Mononuclear cell (primary cell): ENCODE measurements around the gene STAT3. TPM values are rescaled to one million over a fixed set of nuclear protein-coding genes. Genes with fewer than 3 reads are reported as not detected.
"Not testable (repeated sequence)": the region's sequence is repeated elsewhere in the genome, so short reads cannot be mapped to it uniquely, and the experiment has no call there.

Experiments used
- H3K27me3 ChIP-seq: 2 replicates; pipeline ENCODE4 v1.6.0; 2011; ENCODE audit warnings: low read length, control low read depth; ENCODE audit not compliant: insufficient read depth
- H3K4me1 ChIP-seq: 2 replicates; pipeline ENCODE4 v1.5.1; 2011; ENCODE audit warnings: mild to moderate bottlenecking, low read length, control low read depth; ENCODE audit not compliant: insufficient read depth
- H3K4me3 ChIP-seq: 2 replicates; pipeline ENCODE4 v1.5.1; 2011; ENCODE audit warnings: mild to moderate bottlenecking, low read length, moderate library complexity
- H3K9me3 ChIP-seq: 2 replicates; pipeline ENCODE4 v1.5.1; 2011; ENCODE audit warnings: low read depth, mild to moderate bottlenecking, control low read depth, low read length
- total RNA-seq: library from RNA; depleted of rRNA; stranded (reverse); fragments of >200 nt; gene quantifications from one replicate; pipeline ENCODE4 v1.2.3, GENCODE V29; 2012

Gene STAT3
- total RNA-seq, 1 donor: 216 TPM

GRCh38 chr17:42311240-42312034 lies 76.8 kb downstream of the STAT3 start:
- H3K4me3 ChIP-seq: no peak overlapping the region
- peaks cover 55% of the 10 kb centered on the region for H3K4me1 ChIP-seq
- H3K9me3 ChIP-seq: no peaks in the 10 kb centered on the region
- no peaks in the 10 kb centered on the region for H3K27me3 ChIP-seq

- peaks cover 49% of the 10 kb centered on the region for H3K4me1 ChIP-seq
- H3K9me3 ChIP-seq: no peaks in the 10 kb centered on the region
- H3K27me3 ChIP-seq: no peaks in the 10 kb centered on the region
- H3K4me3 ChIP-seq: no peak overlapping the region
These were observed 77.4 kb downstream of the STAT3 start for GRCh38 chr17:42310787-42311215.

- H3K4me3 ChIP-seq: no peak overlapping the region
- no peaks in the 10 kb centered on the region for H3K9me3 ChIP-seq
- H3K27me3 ChIP-seq: no peaks in the 10 kb centered on the region
- H3K4me1 ChIP-seq: peaks cover 43% of the 10 kb centered on the region
These were observed 78.1 kb downstream of the STAT3 start for GRCh38 chr17:42309986-42310786.

GRCh38 chr17:42309142-42309541 lies 79.1 kb downstream of the STAT3 start:
- Histone ChIP-seq H3K27me3 (no peaks in the 10 kb centered on the region), H3K4me1 (peaks cover 32% of the 10 kb centered on the region), H3K4me3 (no peak overlapping the region), H3K9me3 (no peaks in the 10 kb centered on the region)

GRCh38 chr17:42308446-42308845 lies 79.8 kb downstream of the STAT3 start:
- H3K4me3 ChIP-seq: no peak overlapping the region
- H3K4me1 ChIP-seq: peaks cover 25% of the 10 kb centered on the region

GRCh38 chr17:42307362-42307927 lies 80.8 kb downstream of the STAT3 start:
- H3K4me3 ChIP-seq: no peak overlapping the region
- peaks cover 17% of the 10 kb centered on the region for H3K4me1 ChIP-seq
- no peaks in the 10 kb centered on the region for H3K27me3 ChIP-seq
- no peaks in the 10 kb centered on the region for H3K9me3 ChIP-seq

More at GRCh38 chr17:42308446-42308845, 79.8 kb downstream of the STAT3 start:
- H3K27me3 ChIP-seq: no peaks in the 10 kb centered on the region
- no peaks in the 10 kb centered on the region for H3K9me3 ChIP-seq

GRCh38 chr17:42306385-42306667 lies 81.9 kb downstream of the STAT3 start:
- peaks cover 6% of the 10 kb centered on the region for H3K4me1 ChIP-seq
- H3K4me3 ChIP-seq: no peak overlapping the region
- no peaks in the 10 kb centered on the region for H3K9me3 ChIP-seq
- H3K27me3 ChIP-seq: no peaks in the 10 kb centered on the region

GRCh38 chr17:42305543-42306384 lies 82.5 kb downstream of the STAT3 start:
- H3K4me3 ChIP-seq: no peak overlapping the region
- no peaks in the 10 kb centered on the region for H3K27me3 ChIP-seq

GRCh38 chr17:42305031-42305330 lies 83.3 kb downstream of the STAT3 start:
- not testable (repeated sequence) for H3K9me3 ChIP-seq, H3K4me1 ChIP-seq, H3K4me3 ChIP-seq, H3K27me3 ChIP-seq

More at GRCh38 chr17:42305543-42306384, 82.5 kb downstream of the STAT3 start:
- Histone ChIP-seq H3K4me1 (peaks cover under 1% of the 10 kb centered on the region), H3K9me3 (no peaks in the 10 kb centered on the region)

GRCh38 chr17:42304187-42305030 lies 83.8 kb downstream of the STAT3 start:
- no peaks in the 10 kb centered on the region for H3K27me3 ChIP-seq
- no peak overlapping the region for H3K4me3 ChIP-seq
- no peaks in the 10 kb centered on the region for H3K9me3 ChIP-seq
- H3K4me1 ChIP-seq: no peaks in the 10 kb centered on the region

GRCh38 chr17:42303694-42304093 lies 84.5 kb downstream of the STAT3 start:
- H3K9me3 ChIP-seq: no peaks in the 10 kb centered on the region
- no peaks in the 10 kb centered on the region for H3K4me1 ChIP-seq
- H3K27me3 ChIP-seq: no peaks in the 10 kb centered on the region
- H3K4me3 ChIP-seq: no peak overlapping the region

GRCh38 chr17:42301022-42301421 lies 87.2 kb downstream of the STAT3 start:
- no peak overlapping the region for H3K4me3 ChIP-seq
- H3K4me1 ChIP-seq: no peaks in the 10 kb centered on the region
- no peaks in the 10 kb centered on the region for H3K27me3 ChIP-seq
- H3K9me3 ChIP-seq: no peaks in the 10 kb centered on the region

GRCh38 chr17:42299913-42300312 lies 88.3 kb downstream of the STAT3 start:
- H3K4me1 ChIP-seq, H3K27me3 ChIP-seq, H3K9me3 ChIP-seq, H3K4me3 ChIP-seq: not testable (repeated sequence)

- not testable (repeated sequence) for H3K4me3 ChIP-seq, H3K4me1 ChIP-seq, H3K9me3 ChIP-seq
These were observed 88.9 kb downstream of the STAT3 start for GRCh38 chr17:42299361-42299760.

More at GRCh38 chr17:42299361-42299760, 88.9 kb downstream of the STAT3 start:
- not testable (repeated sequence) for H3K27me3 ChIP-seq
